Right cardiac atrium (tissue), 5 donors: Measurements from ENCODE around the gene ARMC10. TPM values are rescaled to one million over a fixed set of nuclear protein-coding genes. Genes with fewer than 3 reads are reported as not detected.
"Not testable (repeated sequence)": the region's sequence is repeated elsewhere in the genome, so short reads cannot be mapped to it uniquely, and the experiment has no call there.

Experiments
- ATAC-seq, 2 donors: fragments of 200-7000 bp; cut with Tn5 transposase; one replicate each; pipeline versions ENCODE4 v1.8.0 to v1.9.1; 2020; ENCODE audit warnings: moderate library complexity in 2 of 2, mild to moderate bottlenecking in 1 of 2
- DNase-seq, 3 donors: peaks; one replicate each; pipeline ENCODE4 v3.0.0-alpha.2; 2020
- H3K27ac ChIP-seq: one replicate; pipeline ENCODE4 v1.5.1; 2013; ENCODE audit warnings: mild to moderate bottlenecking, low read length, control low read depth, moderate library complexity
- H3K27me3 ChIP-seq: one replicate; pipeline ENCODE4 v1.6.1; 2013; ENCODE audit not compliant: control insufficient read depth, insufficient read depth
- H3K4me1 ChIP-seq: one replicate; pipeline ENCODE4 v1.6.1; 2013; ENCODE audit warnings: low read length; ENCODE audit not compliant: control insufficient read depth, insufficient read depth
- H3K4me3 ChIP-seq: one replicate; pipeline ENCODE4 v1.5.1; 2013; ENCODE audit warnings: low read length, control low read depth
- H3K9me3 ChIP-seq: one replicate; pipeline ENCODE4 v1.6.1; 2013; ENCODE audit warnings: low read length; ENCODE audit not compliant: control insufficient read depth
- WGBS: extraction: QIAGEN DNeasy Blood & Tissue Kit; methylation state at CpG from one replicate; pipeline ENCODE4 v1.1.7; 2013; 5-methylcytosine and 5-hydroxymethylcytosine counted together
- intact Hi-C, 4 donors: fragments of 100-400 bp; cut with DNase I; formaldehyde crosslinking; loops; one replicate each; pipeline versions ENCODE4 v1.11.0 to v1.14.0; 2022 to 2023
- long read RNA-seq, 4 donors: library from polyadenylated mRNA; unstranded; transcript quantifications; one replicate each; pipeline ENCODE4 v2.0.0, GENCODE V29; 2020 to 2021
- polyA plus RNA-seq: library from polyadenylated mRNA; stranded (reverse); fragments of 200-250 nt; gene quantifications from one replicate; pipeline ENCODE4 v1.2.3, GENCODE V29; 2013
- total RNA-seq, 4 donors: library from RNA; stranded (reverse); fragmentation: NEBNext Ultra II Directional; extraction: Animal tissue kit (Norgen Biotek cat#: 25700); gene quantifications; one replicate each; pipeline ENCODE4 v1.2.1, GENCODE V29; 2021
- donor health status: healthy with polysubstance abuse.
- donor health status: DM: no; HTN: yes; CAD: no.
- donor health status: DM: no; HTN: no; CAD: no.
- donor health status: DM: no; HTN: yes; CAD: no; lungs with severe emphysema.
- donor health status: DM: yes; HTN: yes; CAD: no.

ARMC10 gene
- total RNA-seq (10 to 100 TPM; 18.7 to 23.8 (median 21.2) TPM), polyA plus RNA-seq (14.7 TPM)
- long read RNA-seq, donor 1, transcript ARMC10-209 (5 exons, 2,347 nt), result minor isoform, 8 of 57 reads
- long read RNA-seq, donor 1, transcript ARMC10-202 (7 exons, 2,635 nt), result minor isoform, 9 of 57 reads
- long read RNA-seq, donor 1, transcript ARMC10-208 (6 exons, 2,524 nt), result major isoform, 27 of 57 reads
- long read RNA-seq, donor 1, partial matches to known transcripts, result 0 of 57 reads
- long read RNA-seq, donor 1, other reads (novel, unspliced or antisense), result 9 of 57 reads
- long read RNA-seq, donor 2, transcript ARMC10-208 (6 exons, 2,524 nt), result major isoform, 19 of 34 reads
- long read RNA-seq, donor 2, transcript ARMC10-202 (7 exons, 2,635 nt), result minor isoform, 6 of 34 reads
- long read RNA-seq, donor 2, partial matches to known transcripts, result 2 of 34 reads
- long read RNA-seq, donor 2, other reads (novel, unspliced or antisense), result 2 of 34 reads
- long read RNA-seq, donor 3, partial matches to known transcripts, result 1 of 10 reads
- long read RNA-seq, donor 3, other reads (novel, unspliced or antisense), result 9 of 10 reads
- long read RNA-seq, donor 4, transcript ARMC10-208 (6 exons, 2,524 nt), result major isoform, 13 of 24 reads
- long read RNA-seq, donor 4, partial matches to known transcripts, result 1 of 24 reads
- long read RNA-seq, donor 4, other reads (novel, unspliced or antisense), result 2 of 24 reads

- peak within 1 kb of the TSS; percentile 69 for H3K27ac ChIP-seq
These were observed at the start of gene ARMC10, which contains the start of gene FBXL13 for GRCh38 chr7:103074519-103075336. TSS of gene ARMC10 (plus strand) at chr7:103075140. CDS start at chr7:103075273, 133 bp downstream. TSS of gene FBXL13 (minus strand) at chr7:103074796.

GRCh38 chr7:103025341-103025740 lies 49.6 kb upstream of the ARMC10 start:
- Histone ChIP-seq H3K27ac (no peak overlapping the region), H3K4me1 (no peaks in the 10 kb centered on the region), H3K4me3 (no peak overlapping the region), H3K27me3 (no peaks in the 10 kb centered on the region), H3K9me3 (no peaks in the 10 kb centered on the region)
- no peak for DNase-seq
- ATAC-seq, result no peak
- intact Hi-C loops, result no loop called here
- WGBS, result 75% methylated on average over 3 of the region's 3 CpGs

More at GRCh38 chr7:103074519-103075336, at the start of gene ARMC10, which contains the start of gene FBXL13:
- under 1% methylated on average over 83 of the region's 83 CpGs for WGBS
- DNase-seq, result peak; percentile 89 to 96 (median 96)
- intact Hi-C loops, result no loop called here
- peak within 1 kb of the TSS; percentile 75 for H3K4me3 ChIP-seq
- H3K9me3 ChIP-seq, result no peaks in the 10 kb centered on the region
- no peaks in the 10 kb centered on the region for H3K27me3 ChIP-seq
- peak; percentile 98 for ATAC-seq
- no peaks in the 10 kb centered on the region for H3K4me1 ChIP-seq

- H3K9me3 ChIP-seq, result no peaks in the 10 kb centered on the region
These were observed 43.9 kb upstream of the ARMC10 start for GRCh38 chr7:103031024-103031423.

GRCh38 chr7:103031781-103032180 lies 43.2 kb upstream of the ARMC10 start:
- Histone ChIP-seq H3K27ac (no peak overlapping the region), H3K4me3 (no peak overlapping the region), H3K4me1 (no peaks in the 10 kb centered on the region), H3K9me3 (no peaks in the 10 kb centered on the region), H3K27me3 (no peaks in the 10 kb centered on the region)
- ATAC-seq (no peak), DNase-seq (no peak)
- intact Hi-C loops, result no loop called here
- 78% methylated on average over 1 of the region's 1 CpG for WGBS

More at GRCh38 chr7:103031024-103031423, 43.9 kb upstream of the ARMC10 start:
- H3K4me3 ChIP-seq, result no peak overlapping the region
- intact Hi-C loops, result no loop called here
- no peak overlapping the region for H3K27ac ChIP-seq
- no peaks in the 10 kb centered on the region for H3K27me3 ChIP-seq
- DNase-seq (no peak), ATAC-seq (no peak)
- no peaks in the 10 kb centered on the region for H3K4me1 ChIP-seq
- 93% methylated on average over 1 of the region's 1 CpG for WGBS

- intact Hi-C loops, H3K9me3 ChIP-seq, H3K4me1 ChIP-seq, H3K4me3 ChIP-seq, DNase-seq, ATAC-seq, H3K27ac ChIP-seq, H3K27me3 ChIP-seq: not testable (repeated sequence)
- 94% methylated on average over 20 of the region's 20 CpGs for WGBS
These were observed 40.6 kb upstream of the ARMC10 start for GRCh38 chr7:103034318-103034717.

- no peak for DNase-seq
- intact Hi-C loops, result no loop called here
- no peaks in the 10 kb centered on the region for H3K27me3 ChIP-seq
- no peaks in the 10 kb centered on the region for H3K9me3 ChIP-seq
- no peak overlapping the region for H3K27ac ChIP-seq
- no peaks in the 10 kb centered on the region for H3K4me1 ChIP-seq
- WGBS, result 97% methylated on average over 1 of the region's 1 CpG
- H3K4me3 ChIP-seq, result no peak overlapping the region
- no peak for ATAC-seq
These were observed 37.5 kb upstream of the ARMC10 start for GRCh38 chr7:103037476-103037822.

GRCh38 chr7:103037823-103038739 lies 36.9 kb upstream of the ARMC10 start:
- intact Hi-C loops, H3K4me3 ChIP-seq, ATAC-seq, H3K4me1 ChIP-seq, H3K27ac ChIP-seq, H3K9me3 ChIP-seq, H3K27me3 ChIP-seq: not testable (repeated sequence)
- DNase-seq, result peak in 1 of 3 donors; percentile 54
- WGBS, result 81% methylated on average over 20 of the region's 20 CpGs

- H3K9me3 ChIP-seq, H3K27ac ChIP-seq, ATAC-seq, intact Hi-C loops, H3K4me1 ChIP-seq, DNase-seq, H3K4me3 ChIP-seq, H3K27me3 ChIP-seq: not testable (repeated sequence)
- WGBS, result 72% methylated on average over 1 of the region's 1 CpG
These were observed 33.1 kb upstream of the ARMC10 start for GRCh38 chr7:103041815-103042214.

GRCh38 chr7:103048833-103049232 lies 26.1 kb upstream of the ARMC10 start:
- WGBS, result 90% methylated on average over 2 of the region's 2 CpGs
- no peaks in the 10 kb centered on the region for H3K9me3 ChIP-seq
- no peaks in the 10 kb centered on the region for H3K27me3 ChIP-seq
- DNase-seq (no peak), ATAC-seq (no peak)
- intact Hi-C loops, result no loop called here
- no peak overlapping the region for H3K27ac ChIP-seq
- no peak overlapping the region for H3K4me3 ChIP-seq
- no peaks in the 10 kb centered on the region for H3K4me1 ChIP-seq

GRCh38 chr7:103051519-103051918 lies 23.4 kb upstream of the ARMC10 start:
- Histone ChIP-seq H3K27ac (no peak overlapping the region), H3K27me3 (no peaks in the 10 kb centered on the region), H3K4me1 (no peaks in the 10 kb centered on the region), H3K9me3 (no peaks in the 10 kb centered on the region), H3K4me3 (no peak overlapping the region)
- intact Hi-C loops, result no loop called here
- WGBS, result 91% methylated on average over 6 of the region's 6 CpGs
- DNase-seq, result no peak
- ATAC-seq, result no peak
